CD4-positive, alpha-beta memory T cell (primary cell): ENCODE measurements around the gene TUBB2A. TPM values are rescaled to one million over a fixed set of nuclear protein-coding genes. Genes with fewer than 3 reads are reported as not detected.
"Not testable (repeated sequence)": the region's sequence is repeated elsewhere in the genome, so short reads cannot be mapped to it uniquely, and the experiment has no call there.

ENCODE experiments used
- CTCF ChIA-PET: fragments of 350-600 bp; sonication (Branson Sonifier 250); formaldehyde crosslinking; loops from one replicate; lab custom pipeline; 2021; ENCODE audit warnings: inconsistent platforms; ENCODE audit not compliant: partially characterized antibody; lab: Charles Lee
- POLR2A ChIA-PET: fragments of 350-600 bp; sonication (Branson Sonifier 250); formaldehyde crosslinking; loops from one replicate; lab custom pipeline; 2021; ENCODE audit not compliant: partially characterized antibody; lab: Charles Lee
- DNase-seq, 5 donors: peaks; one replicate each; pipeline versions ENCODE4 v3.0.0 to v3.0.0-alpha.2; 2020 to 2022; ENCODE audit warnings: mixed read lengths in 1 of 5
- H3K27ac ChIP-seq: one replicate; pipeline ENCODE4 v1.7.0; 2013; ENCODE audit warnings: low read depth, low read length
- H3K27me3 ChIP-seq: 2 replicates; pipeline ENCODE4 v1.7.0; 2013; ENCODE audit warnings: mild to moderate bottlenecking, low read length, moderate library complexity; ENCODE audit not compliant: insufficient read depth
- H3K36me3 ChIP-seq: 2 replicates; pipeline ENCODE4 v1.7.0; 2013; ENCODE audit warnings: mild to moderate bottlenecking, low read length, moderate library complexity; ENCODE audit not compliant: insufficient read depth
- H3K4me1 ChIP-seq: 2 replicates; pipeline ENCODE4 v1.7.0; 2013; ENCODE audit warnings: mild to moderate bottlenecking, low read length, moderate library complexity; ENCODE audit not compliant: insufficient read depth
- H3K4me3 ChIP-seq, 2 donors: one replicate each; pipeline ENCODE4 v1.7.0; 2013; ENCODE audit warnings: low read length in 2 of 2, mild to moderate bottlenecking in 1 of 2
- H3K9me3 ChIP-seq, 2 donors: one replicate each; pipeline ENCODE4 v1.7.0; 2013; ENCODE audit warnings: low read length in 2 of 2, control low read depth in 1 of 2; ENCODE audit not compliant: control insufficient read depth in 1 of 2
- H3K27ac Mint-ChIP-seq, 7 donors: one replicate each; pipeline ENCODE4 v1.8.0; 2020 to 2021; ENCODE audit warnings: mixed read lengths in 7 of 7, mild to moderate bottlenecking in 6 of 7, inconsistent platforms in 3 of 7, moderate library complexity in 3 of 7
- H3K27me3 Mint-ChIP-seq, 2 donors: one replicate each; pipeline ENCODE4 v1.8.0; 2020 to 2021; ENCODE audit warnings: mixed read lengths in 2 of 2
- H3K36me3 Mint-ChIP-seq, 2 donors: one replicate each; pipeline ENCODE4 v1.8.0; 2020 to 2021; ENCODE audit warnings: mixed read lengths in 2 of 2, inconsistent platforms in 1 of 2, mild to moderate bottlenecking in 1 of 2
- H3K4me1 Mint-ChIP-seq, 4 donors: one replicate each; pipeline ENCODE4 v1.8.0; 2020 to 2021; ENCODE audit warnings: mixed read lengths in 4 of 4, mild to moderate bottlenecking in 1 of 4
- H3K4me3 Mint-ChIP-seq, 8 donors: one replicate each; pipeline ENCODE4 v1.8.0; 2020 to 2021; ENCODE audit warnings: mixed read lengths in 8 of 8, mild to moderate bottlenecking in 7 of 8, moderate library complexity in 6 of 8, inconsistent platforms in 3 of 8
- H3K9me3 Mint-ChIP-seq, 8 donors: one replicate each; pipeline ENCODE4 v1.8.0; 2020 to 2021; ENCODE audit warnings: mixed read lengths in 8 of 8, mild to moderate bottlenecking in 5 of 8, inconsistent platforms in 3 of 8, moderate library complexity in 1 of 8
- intact Hi-C: fragments of 100-400 bp; cut with micrococcal nuclease; formaldehyde crosslinking; loops from one replicate; pipeline ENCODE4 v1.15.1; 2023
- polyA plus RNA-seq, 2 donors: library from polyadenylated mRNA; unstranded; fragments of 300-500 nt; fragmentation: Illumina TruSeq; gene quantifications; one replicate each; pipeline ENCODE4 v1.2.3, GENCODE V29; 2021
- total RNA-seq, 2 experiments: library from RNA; stranded (reverse); gene quantifications; one replicate each; pipeline ENCODE4 v1.2.3, GENCODE V29; 2021

The TUBB2A gene
- total and polyA plus RNA-seq, 4 experiments from 2014 or later = 5.2 to 8.4 (median 6.3) TPM

GRCh38 chr6:3193102-3193849 is 35.9 kb upstream of the TUBB2A start:
- intact Hi-C loops = no loop called here
- no peaks in the 10 kb centered on the region for H3K4me1 Mint-ChIP-seq
- POLR2A ChIA-PET = no interaction called here

GRCh38 chr6:3190779-3191178 is 33.4 kb upstream of the TUBB2A start:
- Mint-ChIP-seq H3K27me3 (peaks cover 2 to 6% of the 10 kb centered on the region in 2 donors), H3K4me3 (no peak overlapping the region), H3K9me3 (no peaks in the 10 kb centered on the region), H3K4me1 (no peaks in the 10 kb centered on the region), H3K36me3 (no peaks in the 10 kb centered on the region), H3K27ac (no peak overlapping the region)
- Histone ChIP-seq H3K27me3 (no peaks in the 10 kb centered on the region), H3K9me3 (no peaks in the 10 kb centered on the region), H3K36me3 (no peaks in the 10 kb centered on the region), H3K4me1 (no peaks in the 10 kb centered on the region), H3K4me3 (no peak overlapping the region), H3K27ac (no peak overlapping the region)
- no peak for DNase-seq
- POLR2A ChIA-PET = no interaction called here
- CTCF ChIA-PET = interaction anchor here (1.9 kb wide), 1 partner anchor 60 kb away, joined by 6 read pairs; no protein-coding TSS in a partner anchor
- intact Hi-C loops = no loop called here

More at GRCh38 chr6:3193102-3193849, 35.9 kb upstream of the TUBB2A start:
- Mint-ChIP-seq H3K27ac (no peak overlapping the region), H3K4me3 (no peak overlapping the region), H3K27me3 (peaks cover 2 to 4% of the 10 kb centered on the region in 2 donors), H3K9me3 (no peaks in the 10 kb centered on the region), H3K36me3 (no peaks in the 10 kb centered on the region)
- no peak overlapping the region for H3K27ac ChIP-seq
- H3K9me3 ChIP-seq = no peaks in the 10 kb centered on the region
- H3K27me3 ChIP-seq = no peaks in the 10 kb centered on the region
- H3K4me3 ChIP-seq = no peak overlapping the region
- H3K4me1 ChIP-seq = no peaks in the 10 kb centered on the region
- CTCF ChIA-PET = no interaction called here
- no peaks in the 10 kb centered on the region for H3K36me3 ChIP-seq
- DNase-seq = no peak

- Mint-ChIP-seq H3K27me3 (peaks cover 2 to 9% of the 10 kb centered on the region in 2 donors), H3K36me3 (no peaks in the 10 kb centered on the region), H3K9me3 (no peaks in the 10 kb centered on the region), H3K4me1 (no peaks in the 10 kb centered on the region), H3K27ac (no peak overlapping the region), H3K4me3 (no peak overlapping the region)
- Histone ChIP-seq H3K4me3 (no peak overlapping the region), H3K9me3 (no peaks in the 10 kb centered on the region), H3K36me3 (no peaks in the 10 kb centered on the region), H3K27me3 (no peaks in the 10 kb centered on the region), H3K4me1 (no peaks in the 10 kb centered on the region), H3K27ac (no peak overlapping the region)
- ChIA-PET POLR2A (no interaction called here), CTCF (interaction anchor here (1.9 kb wide), 1 partner anchor 61 kb away, joined by 6 read pairs; no protein-coding TSS in a partner anchor)
- intact Hi-C loops = no loop called here
- DNase-seq = no peak
Measured at GRCh38 chr6:3190056-3190455, 32.7 kb upstream of the TUBB2A start.

- intact Hi-C loops, H3K9me3 ChIP-seq, H3K36me3 ChIP-seq, H3K36me3 Mint-ChIP-seq, H3K4me1 ChIP-seq, CTCF ChIA-PET, H3K4me1 Mint-ChIP-seq, H3K27ac Mint-ChIP-seq, H3K9me3 Mint-ChIP-seq, H3K4me3 Mint-ChIP-seq, DNase-seq, H3K4me3 ChIP-seq, H3K27me3 ChIP-seq, POLR2A ChIA-PET, H3K27ac ChIP-seq: not testable (repeated sequence)
- H3K27me3 Mint-ChIP-seq = peaks cover 4 to 12% of the 10 kb centered on the region in 2 donors
Measured at GRCh38 chr6:3189192-3189591, 31.8 kb upstream of the TUBB2A start.

- H3K27me3 Mint-ChIP-seq = peaks cover 6 to 12% of the 10 kb centered on the region in 2 donors
- Histone ChIP-seq H3K4me3 (no peak overlapping the region), H3K27ac (no peak overlapping the region), H3K27me3 (no peaks in the 10 kb centered on the region), H3K36me3 (no peaks in the 10 kb centered on the region), H3K9me3 (no peaks in the 10 kb centered on the region), H3K4me1 (no peaks in the 10 kb centered on the region)
- DNase-seq = no peak
- ChIA-PET CTCF (no interaction called here), POLR2A (no interaction called here)
- no peaks in the 10 kb centered on the region for H3K4me1 Mint-ChIP-seq
- intact Hi-C loops = no loop called here
- no peak overlapping the region for H3K4me3 Mint-ChIP-seq
- no peaks in the 10 kb centered on the region for H3K36me3 Mint-ChIP-seq
- peak overlapping the region in 1 of 7 donors; percentile 18 for H3K27ac Mint-ChIP-seq
- H3K9me3 Mint-ChIP-seq = no peaks in the 10 kb centered on the region
Measured at GRCh38 chr6:3188262-3188661, 30.9 kb upstream of the TUBB2A start.

- H3K4me3 Mint-ChIP-seq = no peak overlapping the region
- Histone ChIP-seq H3K4me1 (no peaks in the 10 kb centered on the region), H3K27me3 (no peaks in the 10 kb centered on the region), H3K27ac (no peak overlapping the region), H3K36me3 (no peaks in the 10 kb centered on the region), H3K4me3 (no peak overlapping the region), H3K9me3 (no peaks in the 10 kb centered on the region)
- DNase-seq = no peak
- no peak overlapping the region for H3K27ac Mint-ChIP-seq
- H3K36me3 Mint-ChIP-seq = no peaks in the 10 kb centered on the region
- H3K27me3 Mint-ChIP-seq = peaks cover 8 to 12% of the 10 kb centered on the region in 2 donors
- POLR2A ChIA-PET = interaction anchor here (0.6 kb wide), 1 partner anchor 44 kb away, joined by 3 read pairs; no protein-coding TSS in a partner anchor
- no peaks in the 10 kb centered on the region for H3K4me1 Mint-ChIP-seq
- CTCF ChIA-PET = no interaction called here
- no peaks in the 10 kb centered on the region for H3K9me3 Mint-ChIP-seq
- intact Hi-C loops = no loop called here
Measured at GRCh38 chr6:3186974-3187382, 29.6 kb upstream of the TUBB2A start.

GRCh38 chr6:3183066-3183465 is 25.7 kb upstream of the TUBB2A start:
- POLR2A ChIA-PET = no interaction called here
- no peak overlapping the region for H3K27ac ChIP-seq
- H3K36me3 Mint-ChIP-seq = no peaks in the 10 kb centered on the region

More at GRCh38 chr6:3183066-3183465, 25.7 kb upstream of the TUBB2A start:
- intact Hi-C loops = no loop called here
- Mint-ChIP-seq H3K4me3 (no peak overlapping the region), H3K4me1 (no peaks in the 10 kb centered on the region), H3K27me3 (peaks cover 10 to 11% of the 10 kb centered on the region in 2 donors), H3K9me3 (no peaks in the 10 kb centered on the region), H3K27ac (no peak overlapping the region)
- H3K4me3 ChIP-seq = no peak overlapping the region
- no peak for DNase-seq
- no peaks in the 10 kb centered on the region for H3K9me3 ChIP-seq
- no peaks in the 10 kb centered on the region for H3K4me1 ChIP-seq
- H3K36me3 ChIP-seq = no peaks in the 10 kb centered on the region
- H3K27me3 ChIP-seq = no peaks in the 10 kb centered on the region
- CTCF ChIA-PET = interaction anchor here (1.4 to 1.7 kb wide), 2 partner anchors 26 kb away, joined by 3 to 4 read pairs; partner anchors contain the start of gene TUBB2A
